Activated naive CD8-positive, alpha-beta T cell (primary cell): Measurements from ENCODE around the gene LRRC8C.

Experiments used
- H3K27ac Mint-ChIP-seq: one replicate; pipeline ENCODE4 v1.8.0; 2021; ENCODE audit warnings: mixed read lengths
- H3K27me3 Mint-ChIP-seq: one replicate; pipeline ENCODE4 v1.8.0; 2021; ENCODE audit warnings: mixed read lengths
- H3K36me3 Mint-ChIP-seq: one replicate; pipeline ENCODE4 v1.8.0; 2021; ENCODE audit warnings: mixed read lengths
- H3K4me1 Mint-ChIP-seq: one replicate; pipeline ENCODE4 v1.8.0; 2021; ENCODE audit warnings: low read depth, mixed read lengths
- H3K4me3 Mint-ChIP-seq: one replicate; pipeline ENCODE4 v1.8.0; 2021; ENCODE audit warnings: mild to moderate bottlenecking, mixed read lengths
- H3K9me3 Mint-ChIP-seq: one replicate; pipeline ENCODE4 v1.8.0; 2021; ENCODE audit warnings: low read depth, mixed read lengths

The LRRC8C gene

DNA sequence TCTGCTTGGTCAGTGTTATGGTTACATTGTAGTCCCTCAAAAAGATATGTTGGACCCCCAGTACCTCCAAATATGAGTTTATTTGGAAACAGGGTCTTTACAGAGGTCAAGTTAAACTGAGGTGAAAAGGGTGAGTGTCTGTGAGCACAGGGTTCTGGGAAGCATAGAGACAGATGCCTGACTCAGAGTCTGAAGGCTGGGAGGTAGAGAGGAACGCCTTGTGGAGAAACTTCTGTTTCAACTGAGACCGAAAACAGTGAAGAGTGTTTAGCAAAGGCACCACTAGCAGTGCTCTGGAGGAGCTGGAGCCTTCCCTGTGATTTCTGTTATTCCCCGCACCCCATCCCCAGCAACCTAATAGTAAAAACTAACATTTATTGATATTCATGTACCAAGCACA is 122.7 kb downstream of the LRRC8C start:
- no peaks in the 10 kb centered on the region for H3K9me3 Mint-ChIP-seq
- peak overlapping the region; percentile 86 for H3K27ac Mint-ChIP-seq
- H3K27me3 Mint-ChIP-seq = no peaks in the 10 kb centered on the region
- peaks cover 75% of the 10 kb centered on the region for H3K4me1 Mint-ChIP-seq
- peaks cover 13% of the 10 kb centered on the region for H3K36me3 Mint-ChIP-seq
- H3K4me3 Mint-ChIP-seq = no peak overlapping the region

DNA sequence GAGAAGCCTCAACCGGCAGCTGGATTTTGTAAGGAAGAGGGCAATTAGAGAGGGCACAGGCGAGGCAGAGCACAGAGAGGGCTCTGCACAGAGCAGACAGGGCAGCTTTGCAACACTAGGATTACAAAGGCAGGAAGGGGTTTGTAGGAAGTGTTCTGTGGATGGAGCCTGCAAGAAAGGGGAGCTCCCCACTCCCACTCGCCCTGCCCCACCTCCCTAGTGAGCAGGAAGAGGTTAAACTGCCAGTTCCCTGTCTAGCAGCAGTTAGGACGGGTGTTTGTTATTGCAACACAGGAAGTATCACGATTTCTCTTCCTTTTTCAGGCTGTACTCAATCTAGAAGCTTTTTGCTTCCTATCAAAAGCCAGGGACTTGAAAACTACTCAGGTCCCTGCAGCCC is 124.6 kb downstream of the LRRC8C start:
- Mint-ChIP-seq H3K4me3 (peak overlapping the region; percentile 71), H3K9me3 (no peaks in the 10 kb centered on the region), H3K36me3 (peaks cover 18% of the 10 kb centered on the region), H3K4me1 (peaks cover 90% of the 10 kb centered on the region), H3K27me3 (no peaks in the 10 kb centered on the region), H3K27ac (peak overlapping the region; percentile 86)

DNA sequence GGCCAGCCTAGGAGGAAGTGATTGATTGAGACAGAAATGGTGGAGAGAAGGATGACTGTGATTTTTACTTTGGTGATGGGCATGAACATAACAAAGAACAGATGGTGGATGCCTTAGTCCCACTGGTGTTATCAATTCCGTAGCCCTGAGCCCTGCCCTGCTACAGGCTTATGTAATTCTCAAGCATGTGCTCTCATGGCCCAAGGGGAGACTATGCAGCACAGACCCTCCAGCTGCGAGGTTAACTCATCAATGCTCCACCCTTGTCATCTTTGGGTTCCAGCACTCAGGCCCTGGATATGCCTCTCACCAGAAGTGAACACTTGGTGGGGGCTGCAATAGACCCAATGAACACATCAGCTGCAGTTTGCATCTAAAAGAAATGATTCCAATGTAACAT is 125.2 kb downstream of the LRRC8C start:
- Mint-ChIP-seq H3K4me3 (peak overlapping the region; percentile 71), H3K27ac (peak overlapping the region; percentile 86), H3K4me1 (peaks cover 92% of the 10 kb centered on the region), H3K27me3 (no peaks in the 10 kb centered on the region), H3K9me3 (no peaks in the 10 kb centered on the region), H3K36me3 (peaks cover 15% of the 10 kb centered on the region)

DNA sequence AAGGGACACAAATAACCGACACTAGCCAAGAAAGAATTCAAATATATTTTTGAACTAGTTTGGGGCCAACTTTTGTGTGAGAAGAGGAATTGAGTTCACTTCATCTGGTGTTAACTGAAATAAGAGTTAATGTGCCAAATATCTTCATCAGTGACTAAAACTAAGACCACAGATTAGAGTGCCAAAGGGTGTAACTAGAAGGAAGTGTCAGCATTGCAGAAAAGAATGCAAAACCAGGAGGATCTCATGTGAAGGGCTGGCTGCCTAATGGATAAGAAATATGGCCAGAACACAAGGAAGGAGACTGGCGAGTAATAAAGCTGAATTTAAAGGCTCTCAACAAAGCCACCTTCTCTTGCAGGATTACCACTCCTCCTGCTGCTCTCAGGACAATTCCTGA is 126.1 kb downstream of the LRRC8C start:
- Mint-ChIP-seq H3K36me3 (peaks cover 12% of the 10 kb centered on the region), H3K27ac (peak overlapping the region; percentile 86), H3K27me3 (no peaks in the 10 kb centered on the region), H3K4me1 (peaks cover 94% of the 10 kb centered on the region), H3K4me3 (peak overlapping the region; percentile 6), H3K9me3 (no peaks in the 10 kb centered on the region)

DNA sequence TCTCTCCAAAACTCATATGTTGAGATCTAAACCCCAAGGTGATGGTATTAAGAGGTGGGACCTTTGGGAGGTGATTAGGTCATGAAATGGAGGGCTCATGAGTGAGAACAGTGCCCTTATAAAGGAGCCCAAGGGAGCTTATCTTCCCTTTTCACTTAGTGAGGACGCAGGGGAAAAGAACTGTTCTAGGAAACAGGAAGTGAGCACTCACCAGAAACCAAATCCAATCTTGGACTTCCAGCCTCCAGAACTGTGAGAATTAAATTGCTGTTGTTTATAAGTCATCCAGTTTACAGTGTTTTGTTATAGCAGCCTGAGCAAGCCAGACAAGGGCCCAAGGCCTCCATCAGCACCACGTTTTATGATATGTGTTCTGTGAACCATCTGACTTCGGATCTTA is 127.6 kb downstream of the LRRC8C start:
- peak overlapping the region; percentile 99 for H3K27ac Mint-ChIP-seq
- no peaks in the 10 kb centered on the region for H3K27me3 Mint-ChIP-seq
- H3K4me1 Mint-ChIP-seq = peaks cover 83% of the 10 kb centered on the region
- peaks cover 12% of the 10 kb centered on the region for H3K36me3 Mint-ChIP-seq
- no peaks in the 10 kb centered on the region for H3K9me3 Mint-ChIP-seq
- no peak overlapping the region for H3K4me3 Mint-ChIP-seq

DNA sequence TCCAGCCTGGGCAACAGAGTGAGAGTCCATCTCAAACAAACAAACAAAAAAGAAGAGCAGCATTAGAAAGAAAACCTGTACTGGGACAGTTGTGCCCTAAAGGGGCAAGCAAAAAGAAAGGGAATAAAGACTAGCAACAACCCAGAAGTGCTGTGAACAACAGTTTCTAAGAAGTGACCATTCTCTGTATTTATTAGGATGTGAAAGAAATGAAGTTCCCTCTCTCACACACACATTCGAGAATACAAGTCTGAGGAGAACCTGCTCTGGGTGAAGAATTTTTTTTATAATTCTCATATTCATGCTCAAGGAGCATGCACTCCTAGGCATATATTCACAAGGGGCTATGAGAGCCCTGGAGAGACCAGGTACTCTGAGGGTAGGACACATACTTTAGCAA is 128.4 kb downstream of the LRRC8C start:
- no peaks in the 10 kb centered on the region for H3K9me3 Mint-ChIP-seq
- peak overlapping the region; percentile 20 for H3K4me3 Mint-ChIP-seq
- H3K27me3 Mint-ChIP-seq = no peaks in the 10 kb centered on the region
- H3K27ac Mint-ChIP-seq = peak overlapping the region; percentile 99
- H3K4me1 Mint-ChIP-seq = peaks cover 74% of the 10 kb centered on the region
- H3K36me3 Mint-ChIP-seq = peaks cover 15% of the 10 kb centered on the region

DNA sequence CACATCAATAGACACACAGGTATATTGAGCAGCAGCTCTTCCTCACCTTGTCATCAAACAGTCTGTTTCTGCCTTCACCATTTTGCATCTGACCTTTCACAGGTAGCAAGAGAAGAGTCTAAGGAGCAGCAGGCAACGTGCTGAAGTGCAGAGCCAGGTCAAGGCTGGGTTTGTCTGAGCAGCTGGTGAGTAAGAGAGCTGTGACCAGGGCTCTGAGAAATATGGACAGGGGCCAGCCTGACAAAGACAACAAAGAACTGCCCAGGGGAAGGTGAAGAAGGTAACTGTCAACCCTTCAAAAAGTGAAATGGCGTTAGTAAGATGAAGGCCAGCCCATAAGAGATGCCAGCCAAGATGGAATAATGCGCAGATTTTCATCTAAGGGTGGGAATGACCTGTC is 129.0 kb downstream of the LRRC8C start:
- peaks cover 68% of the 10 kb centered on the region for H3K4me1 Mint-ChIP-seq
- no peaks in the 10 kb centered on the region for H3K27me3 Mint-ChIP-seq
- H3K4me3 Mint-ChIP-seq = peak overlapping the region; percentile 92
- peak overlapping the region; percentile 99 for H3K27ac Mint-ChIP-seq
- no peaks in the 10 kb centered on the region for H3K9me3 Mint-ChIP-seq
- H3K36me3 Mint-ChIP-seq = peaks cover 15% of the 10 kb centered on the region

DNA sequence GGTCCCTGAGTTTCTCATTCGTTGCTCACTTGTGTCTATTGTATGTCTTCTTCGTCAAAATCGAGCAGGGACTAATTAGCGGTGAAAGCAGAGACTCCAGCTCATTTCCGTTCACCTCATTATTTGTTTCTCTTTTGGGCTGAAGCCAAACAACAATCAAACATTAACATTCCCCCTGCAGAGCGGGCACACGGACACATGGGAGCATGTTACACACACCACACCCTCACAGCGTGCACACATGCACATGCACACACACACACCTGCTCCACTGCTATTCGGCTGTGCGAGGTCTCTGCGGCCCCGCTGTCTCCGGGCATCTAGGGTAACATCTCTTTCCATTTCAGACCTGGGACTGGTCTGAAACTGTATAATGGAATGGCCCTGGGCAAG is 129.5 kb downstream of the LRRC8C start:
- H3K36me3 Mint-ChIP-seq = peaks cover 15% of the 10 kb centered on the region
- H3K4me1 Mint-ChIP-seq = peaks cover 64% of the 10 kb centered on the region
- peak overlapping the region; percentile 99 for H3K27ac Mint-ChIP-seq
- H3K4me3 Mint-ChIP-seq = peak overlapping the region; percentile 92
- no peaks in the 10 kb centered on the region for H3K27me3 Mint-ChIP-seq
- H3K9me3 Mint-ChIP-seq = no peaks in the 10 kb centered on the region

DNA sequence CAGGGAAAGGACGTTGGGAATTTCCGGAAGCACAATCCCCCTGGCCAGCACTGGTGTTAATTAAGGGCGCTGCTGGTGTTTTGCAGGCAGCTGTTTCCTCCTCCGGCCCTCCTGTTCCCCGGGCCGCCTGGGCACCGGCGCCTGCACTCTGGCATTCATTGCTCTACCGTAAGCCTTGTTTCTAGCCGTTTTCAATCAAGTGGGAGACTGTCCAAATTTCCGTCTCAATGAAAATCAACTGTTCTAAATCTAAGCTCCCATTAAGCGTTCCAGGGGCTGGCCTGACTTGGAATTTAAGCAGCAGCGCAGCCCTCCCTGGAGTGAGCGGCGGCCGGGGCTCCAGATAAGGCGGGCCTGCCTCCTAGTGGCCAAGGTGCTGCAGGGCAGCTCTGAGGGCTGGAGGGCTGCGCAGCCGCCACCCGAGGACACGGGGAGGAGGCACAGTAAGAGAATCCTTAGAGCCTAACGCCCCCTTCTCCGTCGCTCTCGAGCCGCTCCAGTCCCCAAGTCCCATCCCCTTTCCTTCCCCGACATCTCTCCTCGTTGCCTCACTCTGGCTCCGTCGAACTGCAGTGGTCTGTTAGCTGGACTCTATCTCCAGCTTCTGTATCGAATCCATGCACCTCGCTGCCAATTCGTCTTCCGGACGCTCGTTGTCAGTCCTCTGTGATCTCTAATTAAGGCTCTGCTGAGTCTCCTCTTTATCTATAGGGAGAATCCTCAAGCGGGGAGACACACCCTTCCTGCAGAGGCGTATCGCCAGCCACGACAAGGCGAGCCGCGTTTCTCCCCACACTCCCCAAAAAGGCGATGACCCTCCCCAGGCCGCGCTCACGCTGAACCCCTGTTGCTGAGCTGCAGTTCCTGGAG is 130.1 kb downstream of the LRRC8C start:
- Mint-ChIP-seq H3K27me3 (no peaks in the 10 kb centered on the region), H3K4me1 (peaks cover 57% of the 10 kb centered on the region), H3K36me3 (peaks cover 15% of the 10 kb centered on the region), H3K9me3 (no peaks in the 10 kb centered on the region), H3K27ac (peak overlapping the region; percentile 99), H3K4me3 (peak overlapping the region; percentile 92)

DNA sequence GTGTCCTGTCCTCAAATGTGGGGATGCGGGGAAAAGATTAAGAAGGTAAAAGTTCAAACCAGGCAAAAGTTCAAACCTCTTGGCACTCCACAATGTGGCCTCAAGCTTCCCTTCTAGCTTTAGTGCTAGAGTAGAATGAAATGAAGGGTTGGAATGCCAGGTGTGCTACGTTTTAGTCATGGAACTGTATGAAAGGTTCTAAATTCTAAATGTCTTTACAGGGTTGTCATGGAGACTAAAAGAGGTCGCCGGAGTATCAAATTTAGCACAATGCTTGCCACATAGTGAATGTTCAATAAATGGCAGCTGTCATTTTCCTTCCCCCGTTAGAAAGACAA is 130.7 kb downstream of the LRRC8C start:
- peak overlapping the region; percentile 99 for H3K27ac Mint-ChIP-seq
- peaks cover 13% of the 10 kb centered on the region for H3K36me3 Mint-ChIP-seq
- peak overlapping the region; percentile 92 for H3K4me3 Mint-ChIP-seq
- no peaks in the 10 kb centered on the region for H3K9me3 Mint-ChIP-seq
- H3K4me1 Mint-ChIP-seq = peaks cover 51% of the 10 kb centered on the region
- no peaks in the 10 kb centered on the region for H3K27me3 Mint-ChIP-seq

DNA sequence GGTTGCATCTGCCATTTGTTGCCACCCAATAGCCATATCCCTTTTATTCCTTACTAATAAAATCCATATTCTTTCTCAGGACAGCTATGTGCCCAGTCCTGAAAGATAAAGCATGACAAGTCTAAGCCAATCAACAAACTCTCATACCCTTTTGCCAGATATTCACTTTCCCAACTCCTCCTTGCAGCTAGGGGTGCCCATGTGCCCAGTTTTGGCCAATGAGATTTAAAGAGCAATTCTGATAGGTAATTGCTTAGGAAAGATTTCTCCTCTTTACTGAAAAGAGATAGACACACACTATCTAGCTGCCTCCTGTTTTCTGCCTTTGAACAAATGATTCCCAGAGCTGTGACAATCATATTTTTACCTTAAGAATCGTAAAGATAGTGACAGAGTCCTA is 132.9 kb downstream of the LRRC8C start:
- Mint-ChIP-seq H3K9me3 (no peaks in the 10 kb centered on the region), H3K4me1 (peaks cover 31% of the 10 kb centered on the region), H3K27ac (no peak overlapping the region), H3K27me3 (no peaks in the 10 kb centered on the region), H3K4me3 (no peak overlapping the region), H3K36me3 (peaks cover 8% of the 10 kb centered on the region)

DNA sequence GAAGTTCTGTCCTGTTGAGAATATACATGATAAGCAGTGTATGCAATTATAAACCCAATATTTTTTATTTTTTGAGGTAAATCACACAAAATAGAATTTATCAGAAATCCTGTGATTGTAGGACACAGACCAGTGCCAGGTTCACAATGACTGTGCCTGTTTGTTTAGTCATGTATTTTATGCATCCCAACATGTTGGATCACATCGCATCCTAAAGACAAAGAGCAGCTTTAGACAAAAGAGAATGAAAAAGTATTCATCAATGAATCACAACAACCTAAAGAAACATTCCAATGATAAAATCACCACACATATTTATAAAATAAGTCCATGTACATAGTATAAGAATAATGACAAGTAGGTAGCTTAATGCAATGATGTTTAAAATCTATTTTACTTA is 134.7 kb downstream of the LRRC8C start:
- no peaks in the 10 kb centered on the region for H3K27me3 Mint-ChIP-seq
- H3K36me3 Mint-ChIP-seq = peaks cover 2% of the 10 kb centered on the region
- H3K4me1 Mint-ChIP-seq = peaks cover 17% of the 10 kb centered on the region
- no peaks in the 10 kb centered on the region for H3K9me3 Mint-ChIP-seq
- no peak overlapping the region for H3K4me3 Mint-ChIP-seq
- H3K27ac Mint-ChIP-seq = no peak overlapping the region
